Calu3 (cell line): ENCODE measurements around the gene SRRM5. TPM values are rescaled to one million over a fixed set of nuclear protein-coding genes. Genes with fewer than 3 reads are reported as not detected.
A peak's percentile ranks its signal among the peaks of the same experiment; 100 is the strongest.
"Not testable (repeated sequence)": the region's sequence is repeated elsewhere in the genome, so short reads cannot be mapped to it uniquely, and the experiment has no call there.

Source experiments
- BruUV-seq: library from RNA; stranded (reverse); fragments of 400-500 nt; replicated peaks from 2 replicates; lab custom pipeline; 2021; lab: Mats Ljungman, UMichigan
- CTCF ChIA-PET: fragments of 300-600 bp; sonication (Branson Sonifier 250); formaldehyde crosslinking; loops from one replicate; lab custom pipeline; 2022; ENCODE audit warnings: antibody characterized with exemption; lab: Charles Lee
- DNase-seq: peaks from one replicate; pipeline ENCODE4 v3.0.0; 2022
- H3K27ac Mint-ChIP-seq: one replicate; pipeline ENCODE4 v1.8.0; 2022; ENCODE audit warnings: mixed read lengths; ENCODE audit not compliant: unreplicated experiment
- H3K27me3 Mint-ChIP-seq: one replicate; pipeline ENCODE4 v1.8.0; 2022; ENCODE audit warnings: mixed read lengths; ENCODE audit not compliant: unreplicated experiment
- H3K36me3 Mint-ChIP-seq: one replicate; pipeline ENCODE4 v1.8.0; 2022; ENCODE audit warnings: mild to moderate bottlenecking, moderate library complexity, mixed read lengths; ENCODE audit not compliant: insufficient read depth, unreplicated experiment
- H3K4me1 Mint-ChIP-seq: one replicate; pipeline ENCODE4 v1.8.0; 2022; ENCODE audit warnings: mild to moderate bottlenecking, low read depth, mixed read lengths; ENCODE audit not compliant: unreplicated experiment
- H3K4me3 Mint-ChIP-seq: one replicate; pipeline ENCODE4 v1.8.0; 2022; ENCODE audit warnings: mild to moderate bottlenecking, low read depth, moderate library complexity, mixed read lengths; ENCODE audit not compliant: unreplicated experiment
- H3K9me3 Mint-ChIP-seq: one replicate; pipeline ENCODE4 v1.8.0; 2022; ENCODE audit warnings: low read depth, mixed read lengths; ENCODE audit not compliant: unreplicated experiment
- CTCF ChIP-seq: fragments of 200-600 bp; IDR thresholded peaks from one replicate; pipeline ENCODE4 v1.8.0; 2022; ENCODE audit warnings: antibody characterized with exemption; ENCODE audit not compliant: unreplicated experiment
- intact Hi-C: fragments of 100-400 bp; cut with micrococcal nuclease; formaldehyde crosslinking; loops from one replicate; pipeline ENCODE4 v1.10.0; 2022; ENCODE audit not compliant: unreplicated experiment
- total RNA-seq: library from RNA; stranded (reverse); gene quantifications from 2 replicates; pipeline ENCODE4 v1.2.3, GENCODE V29; 2022

SRRM5 gene
- total RNA-seq, 1 experiment from 2014 or later = 1.9 TPM

GRCh38 chr19:43644181-43644580 is 32.3 kb downstream of the SRRM5 start:
- BruUV-seq = no TSS peak
- no peak for DNase-seq
- intact Hi-C loops = no loop called here
- CTCF ChIA-PET = no interaction called here
- H3K9me3 Mint-ChIP-seq = peaks cover 3% of the 10 kb centered on the region
- H3K4me3 Mint-ChIP-seq = no peak overlapping the region
- H3K4me1 Mint-ChIP-seq = peaks cover 16% of the 10 kb centered on the region
- peaks cover 26% of the 10 kb centered on the region for H3K27me3 Mint-ChIP-seq
- peaks cover 36% of the 10 kb centered on the region for H3K36me3 Mint-ChIP-seq
- peak overlapping the region; percentile 1 for H3K27ac Mint-ChIP-seq
- TF ChIP-seq CTCF = no peak

- no peak for TF ChIP-seq CTCF
- Mint-ChIP-seq H3K27me3 (no peaks in the 10 kb centered on the region), H3K36me3 (peaks cover 47% of the 10 kb centered on the region), H3K27ac (no peak overlapping the region), H3K9me3 (peaks cover 3% of the 10 kb centered on the region), H3K4me1 (no peaks in the 10 kb centered on the region), H3K4me3 (no peak overlapping the region)
- intact Hi-C loops = no loop called here
- BruUV-seq = no TSS peak
- CTCF ChIA-PET = no interaction called here
- DNase-seq = no peak
Measured at GRCh38 chr19:43648633-43649032, 36.7 kb downstream of the SRRM5 start.

- Mint-ChIP-seq H3K9me3 (peaks cover 3% of the 10 kb centered on the region), H3K36me3 (peaks cover 55% of the 10 kb centered on the region), H3K4me3 (no peak overlapping the region), H3K27me3 (no peaks in the 10 kb centered on the region), H3K4me1 (no peaks in the 10 kb centered on the region), H3K27ac (no peak overlapping the region)
- CTCF ChIA-PET = interaction anchor here (0.5 to 0.6 kb wide), 2 partner anchors 169 to 229 kb away, joined by 3 to 4 read pairs; no protein-coding TSS in a partner anchor
- no TSS peak for BruUV-seq
- intact Hi-C loops = no loop called here
- TF ChIP-seq CTCF = no peak
- no peak for DNase-seq
Measured at GRCh38 chr19:43649514-43649913, 37.6 kb downstream of the SRRM5 start.

- H3K4me1 Mint-ChIP-seq, DNase-seq, H3K27ac Mint-ChIP-seq, CTCF ChIA-PET, H3K27me3 Mint-ChIP-seq, H3K9me3 Mint-ChIP-seq, BruUV-seq, H3K4me3 Mint-ChIP-seq: not testable (repeated sequence)
- intact Hi-C loops = loop anchor here (5.0 kb wide), 1 partner anchor 93 kb away; no protein-coding TSS in a partner anchor
- peaks cover 62% of the 10 kb centered on the region for H3K36me3 Mint-ChIP-seq
Measured at GRCh38 chr19:43650276-43650675, 38.4 kb downstream of the SRRM5 start.
